ENCODE results near the gene RAB31.

The RAB31 gene

DNA sequence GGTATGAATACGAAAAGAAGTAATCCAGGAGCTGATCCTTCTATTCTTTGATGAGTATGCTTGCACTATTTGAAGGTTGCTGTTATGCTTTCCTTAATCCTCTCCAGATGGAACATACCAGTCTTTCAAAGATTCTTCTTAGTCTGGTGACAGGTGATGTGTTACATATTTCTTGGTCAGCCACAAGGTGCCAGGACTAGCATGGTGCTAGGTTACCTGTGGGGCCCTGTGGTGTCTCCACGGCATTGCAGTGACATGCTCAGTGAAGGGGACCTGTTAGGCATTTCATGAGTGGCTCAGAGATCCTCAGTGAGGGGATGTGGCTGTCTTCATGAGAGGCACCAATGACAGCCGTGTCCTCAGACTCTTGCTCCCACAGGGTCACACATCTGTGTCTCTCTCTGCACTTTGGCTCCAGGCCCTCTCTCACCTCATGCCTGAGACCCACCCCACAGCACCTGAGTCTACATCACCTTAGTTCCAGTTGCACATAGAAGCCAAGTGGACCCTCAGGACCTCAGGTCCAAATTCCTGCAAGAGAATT lies 13.1 kb upstream of the RAB31 start:
- no peak for DNase-seq

DNA sequence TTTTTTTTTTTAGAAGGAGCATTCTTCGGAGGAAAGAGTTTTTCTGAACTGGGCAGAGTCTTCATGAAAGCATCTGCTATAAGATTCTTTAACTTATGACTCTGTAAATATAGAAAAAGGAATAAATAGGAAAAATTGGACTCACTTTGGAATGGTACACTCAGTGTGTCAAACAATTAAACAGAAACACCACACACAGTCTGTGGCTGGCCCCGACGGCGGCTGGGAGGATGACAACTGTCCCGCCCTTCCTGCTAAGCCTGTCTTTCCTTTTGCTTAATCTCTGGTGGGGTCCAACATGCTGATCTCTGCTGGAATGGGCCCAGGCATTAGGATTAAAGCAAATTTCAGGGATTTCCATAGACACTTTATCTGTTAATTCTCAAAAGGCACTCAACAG lies 12.5 kb upstream of the RAB31 start:
- DNase-seq: no peak

DNA sequence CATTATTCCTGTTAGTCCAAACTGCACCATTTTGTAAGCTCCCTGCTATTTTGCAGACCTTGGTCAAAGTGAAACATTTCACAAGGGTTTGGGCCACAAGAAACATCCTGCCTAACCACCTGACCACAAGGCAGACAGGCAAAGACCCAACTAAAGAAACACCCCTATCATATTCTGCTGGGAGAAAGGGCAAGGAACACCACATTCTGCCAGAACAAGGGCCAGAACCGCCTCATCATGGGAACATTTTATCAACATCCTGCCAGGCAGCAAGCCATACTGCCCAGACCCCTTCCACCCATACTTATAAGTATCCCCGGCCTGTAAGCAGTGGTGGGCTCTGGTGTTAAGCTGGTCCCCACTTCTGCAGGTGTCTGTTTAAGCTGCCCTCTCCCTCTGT lies 12.0 kb upstream of the RAB31 start:
- DNase-seq: no peak

DNA sequence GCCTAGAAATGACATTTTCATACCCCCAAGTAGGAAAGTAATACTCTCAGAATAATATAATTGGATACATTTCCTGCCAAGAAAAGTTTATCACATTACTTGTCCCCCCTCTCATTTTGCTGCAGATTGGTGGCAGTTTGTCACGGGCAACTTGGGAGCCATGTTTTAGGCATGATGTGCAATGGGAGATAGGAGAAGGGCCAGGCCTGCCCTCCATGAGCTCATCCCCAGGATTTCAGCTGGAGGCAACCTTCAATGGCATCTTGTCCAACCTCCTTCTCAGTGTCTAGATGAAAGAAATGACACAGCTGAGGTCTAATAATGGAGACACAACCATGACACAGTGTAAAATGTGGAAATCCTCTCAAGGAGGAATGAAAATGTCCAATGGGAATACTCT lies 11.4 kb upstream of the RAB31 start:
- no peak for DNase-seq

DNA sequence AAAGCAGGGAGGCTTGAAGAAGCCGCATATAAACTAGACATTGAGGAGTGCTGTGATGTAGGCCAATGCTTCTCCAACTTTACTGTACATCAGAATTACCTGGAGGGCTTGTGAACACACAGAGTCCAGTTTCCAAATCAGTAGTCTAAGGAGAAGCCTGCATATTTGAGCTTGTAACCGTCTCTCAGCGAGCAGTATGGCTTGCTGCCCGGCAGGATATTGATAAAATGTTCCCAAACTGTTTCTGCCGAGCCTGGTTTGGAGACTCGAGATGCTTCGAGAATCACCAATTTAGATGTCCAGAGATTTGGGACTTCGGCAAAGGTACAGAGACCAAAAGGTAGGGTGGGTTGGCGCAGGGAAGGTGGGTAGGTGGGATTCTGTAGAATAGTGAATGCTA lies 11.0 kb upstream of the RAB31 start:
- DNase-seq: no peak

DNA sequence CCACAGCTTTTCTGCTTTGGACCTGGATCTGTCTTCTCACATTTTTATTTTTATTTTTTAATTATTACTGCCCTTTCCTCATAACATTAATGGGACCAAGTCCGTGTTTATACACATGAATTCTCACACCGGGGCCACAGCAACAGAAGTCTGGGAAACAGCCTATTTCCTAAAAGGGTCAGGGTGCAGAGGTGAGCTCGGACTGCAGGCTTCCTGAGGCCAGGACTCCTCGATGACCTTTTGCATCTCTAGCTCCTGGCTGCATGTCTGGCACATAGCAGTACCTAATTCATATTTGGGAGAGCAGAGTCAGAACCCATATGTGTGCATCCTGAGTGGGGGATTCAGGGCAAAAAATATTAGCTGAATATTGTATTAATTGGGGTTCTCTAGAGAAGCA lies 9.6 kb upstream of the RAB31 start:
- DNase-seq: no peak

DNA sequence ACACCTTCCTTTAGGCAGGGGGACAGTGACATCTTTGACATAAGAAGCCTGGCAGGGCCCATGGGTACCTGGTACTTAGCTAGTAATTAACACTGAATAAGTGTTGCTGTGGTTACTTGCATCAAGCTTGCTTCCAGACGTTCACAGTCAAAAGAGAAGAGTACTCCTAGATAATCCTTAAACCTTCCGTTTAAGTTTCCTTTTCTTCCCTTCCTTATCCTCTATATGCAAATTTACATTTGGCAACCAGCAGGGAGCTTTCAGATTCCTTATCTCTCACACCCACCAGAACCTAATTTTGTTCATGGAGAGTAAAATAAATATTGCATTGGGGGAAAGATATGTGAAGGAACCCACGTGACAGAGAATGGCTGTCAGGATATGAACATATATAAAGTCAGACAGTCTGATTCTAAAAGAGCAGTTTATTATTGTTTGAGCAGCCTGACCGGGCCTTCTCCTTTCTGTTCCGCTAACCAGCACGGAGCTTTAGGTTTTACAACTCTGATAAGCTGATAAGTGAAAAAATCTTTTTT lies 7.8 kb upstream of the RAB31 start:
- no peak for DNase-seq

DNA sequence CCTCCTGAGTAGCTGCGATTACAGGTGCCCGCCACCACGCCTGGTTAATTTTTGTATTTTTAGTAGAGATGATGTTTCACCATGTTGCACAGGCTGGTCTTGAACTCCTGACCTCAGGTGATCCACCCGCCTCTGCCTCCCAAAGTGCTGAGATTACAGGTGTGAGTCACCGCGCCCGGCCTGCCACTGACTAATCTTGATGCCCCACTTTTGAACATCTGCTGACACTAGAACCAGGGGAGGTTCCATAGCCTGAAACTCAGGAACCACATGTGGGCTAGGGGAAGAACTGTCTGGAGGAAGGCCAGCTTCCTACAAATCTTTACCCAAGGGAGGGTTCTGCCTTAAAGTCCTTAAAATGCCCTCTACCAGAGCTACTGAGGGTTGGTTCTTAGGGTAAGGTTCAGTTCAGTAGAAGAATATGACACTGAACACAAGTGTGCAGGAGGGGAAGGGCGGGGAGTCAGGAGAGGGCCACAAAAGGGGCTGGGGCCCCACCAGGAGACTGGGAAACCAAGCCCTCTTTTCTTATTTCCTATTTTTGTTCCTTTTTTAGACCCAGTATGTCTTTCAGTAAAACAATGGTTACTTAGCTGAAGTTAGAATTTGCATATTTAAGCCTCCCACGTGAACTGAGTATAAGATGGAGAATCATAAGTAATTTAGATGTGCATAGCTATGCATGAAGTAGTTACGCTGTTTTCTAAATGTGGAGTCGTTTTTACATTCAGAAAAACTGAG lies 6.3 kb upstream of the RAB31 start:
- DNase-seq: no peak

DNA sequence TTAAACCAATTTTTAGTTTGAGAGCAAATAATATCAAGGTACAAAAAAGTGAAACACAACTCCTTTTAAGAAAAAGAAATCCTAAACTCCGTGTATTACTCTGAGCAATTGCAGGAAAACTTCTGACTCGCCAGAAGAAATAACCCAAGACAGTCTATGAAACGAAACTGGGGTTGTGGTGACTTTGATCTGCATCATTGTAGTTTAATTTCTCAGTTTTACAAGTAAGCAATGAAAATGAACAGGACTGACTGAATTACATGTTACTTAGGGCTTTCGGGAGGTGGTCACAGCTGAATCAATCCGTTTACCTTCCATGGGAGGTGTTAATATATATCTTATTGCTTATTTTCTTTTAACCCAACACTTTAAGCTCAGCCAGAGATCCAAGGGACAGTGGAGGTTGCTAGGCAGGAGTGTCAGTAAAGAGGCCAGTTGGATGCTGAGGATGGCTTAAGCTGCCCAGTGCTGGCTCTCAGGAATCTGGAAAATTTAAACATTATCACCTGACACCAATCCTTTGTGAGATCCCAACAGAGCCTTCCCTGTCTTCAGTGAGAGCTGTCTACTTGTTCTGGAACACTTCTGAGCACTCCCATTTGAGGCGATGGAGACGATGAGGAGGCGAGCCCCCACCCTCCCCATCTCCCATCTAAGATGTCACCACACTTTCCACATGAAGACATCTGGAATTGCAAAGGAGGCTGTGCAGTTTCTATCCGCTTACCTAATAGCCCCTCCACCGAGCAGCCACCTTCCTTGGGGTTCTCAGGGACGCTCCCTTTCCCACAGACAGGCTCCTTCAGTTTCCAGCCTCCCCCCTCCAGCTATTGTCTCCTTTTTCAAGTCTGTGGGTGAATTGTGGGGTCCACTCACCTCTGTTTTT lies 3.6 kb upstream of the RAB31 start:
- DNase-seq: no peak

DNA sequence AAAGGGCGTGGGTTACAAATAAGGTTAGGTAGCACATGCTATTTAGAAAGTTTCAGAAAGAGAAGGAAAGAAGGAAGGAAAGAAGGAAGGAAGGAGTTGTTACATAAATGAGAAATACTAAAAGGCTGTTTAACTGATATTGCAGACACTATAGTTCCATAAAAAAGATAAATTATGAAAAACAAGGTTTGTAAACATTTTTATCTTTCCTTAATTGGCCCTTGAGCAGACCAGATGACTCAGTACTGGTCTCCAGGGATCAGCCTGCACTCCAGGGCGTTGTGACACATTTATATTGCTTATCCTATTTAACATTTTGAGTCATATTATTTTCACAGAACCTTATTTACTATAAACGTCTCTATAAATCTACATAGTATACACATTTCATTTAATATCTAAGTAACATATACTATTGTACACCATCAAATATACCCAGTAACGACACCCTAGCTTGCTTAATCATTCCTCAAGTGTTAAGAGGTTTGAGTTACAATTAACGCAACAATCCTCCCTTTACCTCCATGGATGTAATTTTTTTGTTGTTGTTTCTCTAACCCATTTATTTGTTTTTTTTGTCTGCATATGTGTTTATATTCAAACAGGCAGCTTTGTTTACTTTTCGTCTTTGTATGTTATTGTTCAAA lies 2.8 kb upstream of the RAB31 start:
- no peak for DNase-seq

DNA sequence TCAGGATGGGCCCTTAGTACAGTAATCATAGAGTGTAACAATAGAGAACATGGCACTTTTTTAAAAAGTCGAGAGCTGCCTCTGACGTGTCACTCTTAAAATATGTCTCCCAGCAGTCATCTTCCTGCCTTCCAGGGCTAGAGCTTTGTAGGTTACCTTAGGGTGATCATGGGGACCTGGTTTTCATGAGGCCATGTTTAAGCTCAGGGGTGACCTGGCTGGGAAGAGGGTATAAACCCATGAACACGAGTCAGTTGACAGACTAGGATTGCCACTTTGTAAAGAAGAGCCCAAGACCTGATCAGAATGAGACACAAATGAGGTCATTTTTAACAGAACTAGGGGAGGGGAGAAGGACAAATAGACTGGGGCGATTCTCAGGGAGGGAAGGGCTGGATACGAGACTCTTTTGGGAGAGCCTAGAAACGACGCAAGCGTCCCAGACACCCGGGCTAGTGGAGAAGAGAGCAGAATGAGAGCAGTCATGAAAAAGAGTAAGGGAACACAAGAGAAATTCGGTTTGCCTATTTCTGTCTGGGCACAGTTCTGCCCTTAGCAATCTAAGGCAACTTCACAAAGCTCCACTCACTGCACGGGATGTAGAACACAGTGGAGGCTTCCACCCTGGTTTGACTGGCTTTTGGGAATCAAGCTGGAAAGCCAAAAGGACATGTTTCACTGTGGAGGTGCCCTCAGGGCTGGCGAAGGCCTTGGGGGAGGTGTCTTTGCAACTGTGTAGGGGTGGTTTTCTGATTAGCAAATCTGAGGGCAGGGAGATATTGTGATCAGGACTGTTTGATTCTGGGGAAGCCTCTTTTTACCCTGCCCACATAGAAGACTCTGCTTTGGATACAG lies 1.8 kb upstream of the RAB31 start:
- DNase-seq: no peak

DNA sequence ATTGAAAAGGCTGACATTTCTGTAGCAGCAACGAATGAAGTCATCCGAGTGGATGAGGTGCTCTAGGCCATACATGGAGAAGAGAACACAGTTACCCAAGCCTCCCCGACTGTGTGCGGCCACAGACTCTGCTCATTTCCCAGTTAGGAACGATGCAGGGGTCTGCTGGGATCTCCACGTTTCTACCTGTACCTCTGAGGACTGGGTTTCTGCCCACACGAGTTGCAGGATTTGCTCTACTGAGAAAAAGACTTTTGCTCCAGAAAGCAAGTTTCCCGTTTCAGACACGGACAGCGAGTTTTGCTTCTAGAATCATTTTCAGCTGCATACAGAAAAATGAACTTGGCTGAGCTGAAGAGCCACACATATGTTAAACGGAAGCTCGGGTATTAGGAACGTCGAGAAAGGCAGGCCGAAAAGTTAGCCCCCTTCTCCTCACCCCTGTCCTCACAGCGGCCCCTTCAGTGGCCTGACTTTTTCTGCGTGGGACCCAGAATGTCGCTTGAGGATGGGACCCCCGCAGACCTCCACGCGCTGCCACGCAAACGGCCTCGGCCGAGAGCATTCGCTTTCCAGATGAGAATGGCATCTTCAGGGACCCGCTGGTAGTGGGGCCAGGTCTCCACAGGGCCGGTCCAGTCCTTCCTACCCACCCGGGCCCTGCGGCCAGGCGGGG lies 582 bp upstream of the RAB31 start:
- DNase-seq: no peak

DNA sequence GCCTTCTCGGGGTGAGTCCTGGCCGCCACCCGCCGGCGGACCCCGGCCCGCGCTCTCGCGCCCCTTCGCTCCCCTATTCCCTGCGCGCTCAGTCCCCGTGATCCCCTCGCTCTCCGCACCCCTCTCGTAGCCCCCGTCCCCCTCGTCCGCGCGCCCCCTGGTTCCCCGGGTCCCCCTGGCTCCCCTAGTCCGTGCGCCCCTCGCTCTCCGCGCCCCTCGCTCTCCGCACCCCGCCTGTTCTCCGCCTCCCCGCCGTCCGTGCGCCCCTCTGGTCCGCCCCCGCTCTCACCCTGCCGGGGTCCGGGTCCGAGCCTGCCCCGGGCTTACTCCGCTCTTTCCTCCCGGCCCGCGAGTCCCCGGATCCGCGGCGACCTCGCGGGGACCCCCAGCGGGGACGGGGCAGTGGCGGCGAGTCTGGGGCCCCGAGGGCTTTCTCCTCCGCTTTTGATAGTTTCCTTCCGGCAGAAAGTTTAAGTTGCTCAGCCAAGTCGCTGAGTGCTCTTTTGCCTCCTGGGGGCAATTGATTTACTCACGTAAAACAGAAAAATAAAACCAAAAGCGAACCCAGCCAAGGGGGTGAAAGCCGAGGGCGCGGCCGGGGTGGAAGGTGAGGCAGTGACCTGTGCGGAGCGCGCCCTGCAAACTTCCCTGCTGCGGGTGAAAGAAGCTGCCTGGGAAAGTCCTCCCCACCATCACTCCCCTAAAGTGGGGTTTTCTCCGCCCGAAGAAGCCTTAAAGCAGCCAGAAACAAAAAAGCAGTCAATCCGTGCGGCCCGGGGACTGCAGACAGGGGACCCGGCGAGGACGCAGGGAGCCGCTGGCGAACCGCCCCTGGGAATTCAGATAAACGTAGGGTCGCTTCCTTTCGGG lies 568 bp downstream of the RAB31 start:
- no peak for DNase-seq

DNA sequence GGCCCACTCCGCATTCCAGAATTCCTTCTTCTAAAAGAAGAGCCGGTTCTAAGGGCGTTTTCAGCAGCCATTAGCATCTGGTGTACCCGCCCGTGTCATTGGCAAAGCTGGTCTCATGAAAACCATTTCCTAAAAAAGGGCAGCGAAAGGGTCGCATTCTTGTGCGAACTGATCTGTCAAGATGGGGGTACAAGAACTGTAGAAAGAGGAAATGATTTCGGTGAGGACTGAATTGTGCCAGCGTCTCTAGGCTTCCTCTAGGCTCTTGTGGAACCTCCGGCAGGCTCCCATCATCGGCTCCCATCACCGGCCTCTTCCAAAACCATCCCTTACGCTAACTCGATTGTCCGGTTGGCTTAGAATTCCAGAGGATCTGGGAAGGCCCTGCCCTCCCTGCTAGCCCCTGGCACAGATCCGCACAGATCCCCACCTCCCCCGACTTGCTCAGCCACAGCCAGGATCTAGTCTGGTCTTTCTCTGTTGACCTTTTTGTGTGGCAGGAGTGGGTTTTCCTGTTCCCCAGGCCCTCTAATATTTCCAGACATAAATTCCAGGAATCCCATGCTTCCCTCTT lies 1.3 kb downstream of the RAB31 start:
- no peak for DNase-seq

DNA sequence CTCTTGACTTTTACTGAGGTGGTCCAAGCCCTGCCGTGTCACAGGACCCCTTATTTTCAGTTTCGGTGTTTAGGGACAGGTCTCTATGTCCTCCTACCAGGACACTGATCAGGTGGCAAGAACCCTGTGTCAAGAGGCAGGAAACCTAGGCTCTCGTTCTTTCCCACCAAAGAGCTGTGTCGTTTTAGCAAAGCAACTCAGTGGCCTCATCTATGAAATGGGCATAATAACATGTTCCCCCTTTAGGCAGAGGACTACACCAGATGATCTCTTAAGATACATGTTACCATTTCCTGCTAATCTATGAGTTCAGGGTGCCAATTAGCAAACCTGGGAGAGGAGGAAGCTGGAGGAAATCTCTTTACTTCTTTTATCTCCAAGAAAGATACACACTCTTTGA lies 1.9 kb downstream of the RAB31 start:
- no peak for DNase-seq

DNA sequence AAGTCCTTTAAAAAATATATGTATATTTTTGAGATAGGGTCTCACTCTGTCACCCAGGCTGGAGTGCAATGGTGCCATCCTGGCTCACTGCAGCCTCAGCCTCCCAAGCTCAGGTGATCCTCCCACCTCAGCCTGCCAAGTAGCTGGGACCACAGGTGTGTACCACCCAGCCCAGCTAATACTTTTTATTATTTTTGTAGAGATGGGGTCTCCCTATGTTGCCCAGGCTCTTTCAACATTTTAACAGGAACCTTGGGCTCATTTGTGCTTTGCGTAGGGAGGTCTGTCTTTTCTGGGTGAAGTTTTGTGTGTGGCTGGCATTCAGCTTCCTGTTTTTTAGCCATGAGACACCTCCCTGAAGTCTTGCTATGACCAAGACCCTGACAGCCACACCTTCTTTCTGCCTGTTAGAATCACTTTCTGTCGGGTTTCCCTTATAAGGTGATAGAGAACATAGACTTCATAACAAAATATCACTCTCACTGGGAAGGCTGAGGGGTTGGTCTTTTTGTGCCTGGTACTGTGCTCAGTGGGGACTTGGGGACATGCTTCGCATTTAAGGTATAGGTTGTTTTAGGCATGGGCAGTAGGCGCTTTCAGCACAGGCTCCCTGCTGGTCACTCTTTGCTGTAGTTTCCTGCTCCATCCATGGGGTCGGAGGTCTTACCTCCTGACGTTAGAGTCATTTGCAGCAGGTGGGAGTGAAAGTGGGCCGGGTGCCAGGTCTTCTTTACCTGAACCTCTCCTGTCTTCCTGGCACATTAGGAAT lies 3.4 kb downstream of the RAB31 start:
- no peak for DNase-seq

DNA sequence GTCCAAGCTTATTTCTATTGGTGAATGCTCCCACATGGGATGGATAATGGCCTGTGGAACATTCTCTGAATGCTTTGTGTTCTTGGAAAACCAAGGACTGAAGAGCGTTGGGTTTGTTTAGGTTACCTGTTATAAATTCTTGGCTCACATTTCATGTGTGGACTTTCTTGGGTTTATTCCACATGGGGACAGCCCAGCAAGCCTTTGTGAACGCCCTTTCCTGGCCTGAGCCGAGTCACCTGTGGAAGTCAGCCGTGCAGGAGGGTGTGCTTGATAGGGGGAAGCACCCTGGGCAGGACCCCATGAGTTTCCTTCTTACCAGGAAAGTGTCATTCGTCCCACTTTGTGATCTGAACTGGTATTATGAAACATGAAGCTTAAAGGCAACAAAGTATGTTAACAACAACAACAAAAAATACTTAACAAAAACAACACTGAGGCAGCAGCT lies 4.1 kb downstream of the RAB31 start:
- DNase-seq: no peak

DNA sequence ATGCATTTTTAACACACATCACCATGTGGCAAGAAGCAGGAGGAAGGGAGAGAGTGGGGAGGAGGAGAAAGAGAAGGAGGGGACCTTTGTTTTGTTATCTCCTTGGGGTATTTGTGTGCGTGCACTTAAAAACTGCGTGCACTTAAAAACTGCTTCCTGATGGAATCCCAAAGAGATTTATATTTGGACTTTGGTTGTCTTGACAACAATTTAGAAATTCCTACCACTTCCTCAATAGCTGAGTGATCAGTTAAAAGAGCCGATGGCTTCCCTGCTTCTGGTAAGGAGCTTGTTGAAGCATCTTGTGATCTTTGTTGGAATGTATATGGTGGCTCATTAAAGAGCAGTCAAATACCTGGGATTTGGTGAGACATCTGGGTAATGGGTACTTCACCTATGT lies 4.5 kb downstream of the RAB31 start:
- no peak for DNase-seq

DNA sequence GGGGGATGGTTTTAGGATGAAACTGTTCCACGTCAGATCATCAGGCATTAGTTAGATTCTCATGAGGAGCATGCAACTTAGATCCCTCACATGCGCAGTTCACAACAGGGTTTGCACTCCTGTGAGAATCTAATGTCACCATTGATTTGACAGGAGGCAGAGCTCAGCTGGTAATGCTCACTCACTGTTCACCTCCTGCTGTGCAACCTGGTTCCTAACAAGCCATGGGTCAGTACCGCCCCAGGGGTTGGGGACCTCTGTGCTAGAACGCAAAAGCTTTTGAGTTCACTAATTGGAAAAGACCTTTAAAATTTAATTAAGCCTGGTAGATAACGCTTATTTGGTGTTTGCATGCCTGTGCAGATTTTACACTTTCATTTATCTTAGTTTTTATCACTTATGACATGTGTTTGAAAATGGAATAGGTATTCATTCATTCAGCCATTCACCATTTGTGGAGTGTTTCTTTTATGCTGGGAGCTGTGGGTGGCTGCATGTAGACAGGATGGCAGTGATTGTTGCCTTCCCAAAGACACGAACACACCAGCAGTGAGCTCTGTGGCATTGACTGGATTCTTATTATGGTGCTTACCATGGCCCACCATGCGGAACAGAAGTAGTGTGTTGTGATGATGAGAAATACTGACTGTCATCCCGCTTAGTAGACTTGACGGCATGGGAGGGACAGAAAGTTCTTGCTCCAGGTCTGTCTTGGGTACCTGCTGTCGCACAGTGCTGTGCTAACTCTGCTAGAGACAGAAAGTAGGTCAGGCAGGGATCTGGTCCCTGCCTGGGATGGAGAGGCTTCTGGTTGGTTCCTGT lies 6.4 kb downstream of the RAB31 start:
- no peak for DNase-seq
